T-helper 2 cell treated with Interferon-gamma antibody and Interleukin-4, amounts not matched to agents 5 μg/mL and 100 μg/mL, for 36 hours (primary cell): Measurements from ENCODE around the gene CLDN17.

Source experiments
- DNase-seq: peaks from one replicate; pipeline ENCODE4 v3.0.0; 2021; ENCODE audit warnings: low spot score
- H3K27ac Mint-ChIP-seq: one replicate; pipeline ENCODE4 v1.8.0; 2021; ENCODE audit warnings: mild to moderate bottlenecking, mixed read lengths
- H3K27me3 Mint-ChIP-seq: one replicate; pipeline ENCODE4 v1.8.0; 2021; ENCODE audit warnings: low read depth, mixed read lengths
- H3K36me3 Mint-ChIP-seq: one replicate; pipeline ENCODE4 v1.8.0; 2021; ENCODE audit warnings: low read depth, mixed read lengths
- H3K4me1 Mint-ChIP-seq: one replicate; pipeline ENCODE4 v1.8.0; 2021; ENCODE audit warnings: low read depth, mixed read lengths
- H3K4me3 Mint-ChIP-seq: one replicate; pipeline ENCODE4 v1.8.0; 2022; ENCODE audit warnings: mild to moderate bottlenecking, moderate library complexity, mixed read lengths
- H3K9me3 Mint-ChIP-seq: one replicate; pipeline ENCODE4 v1.8.0; 2021; ENCODE audit warnings: mixed read lengths

CLDN17 gene

GRCh38 chr21:30164796-30165195, 1.8 kb downstream of the CLDN17 start:
- Mint-ChIP-seq H3K4me3 (no peak overlapping the region), H3K9me3 (no peaks in the 10 kb centered on the region), H3K27me3 (no peaks in the 10 kb centered on the region), H3K36me3 (no peaks in the 10 kb centered on the region), H3K4me1 (no peaks in the 10 kb centered on the region), H3K27ac (no peak overlapping the region)
- DNase-seq: no peak

GRCh38 chr21:30153697-30154340, 12.8 kb downstream of the CLDN17 start:
- Mint-ChIP-seq H3K27ac (no peak overlapping the region), H3K36me3 (no peaks in the 10 kb centered on the region), H3K4me1 (no peaks in the 10 kb centered on the region), H3K27me3 (no peaks in the 10 kb centered on the region), H3K9me3 (no peaks in the 10 kb centered on the region), H3K4me3 (no peak overlapping the region)
- DNase-seq: no peak

GRCh38 chr21:30152792-30153191, 13.8 kb downstream of the CLDN17 start:
- H3K4me1 Mint-ChIP-seq: no peaks in the 10 kb centered on the region
- H3K36me3 Mint-ChIP-seq: no peaks in the 10 kb centered on the region
- no peaks in the 10 kb centered on the region for H3K27me3 Mint-ChIP-seq
- no peak overlapping the region for H3K4me3 Mint-ChIP-seq
- H3K27ac Mint-ChIP-seq: no peak overlapping the region
- no peak for DNase-seq
- H3K9me3 Mint-ChIP-seq: no peaks in the 10 kb centered on the region

GRCh38 chr21:30148906-30149305, 17.7 kb downstream of the CLDN17 start:
- H3K27me3 Mint-ChIP-seq: no peaks in the 10 kb centered on the region
- H3K27ac Mint-ChIP-seq: no peak overlapping the region
- H3K36me3 Mint-ChIP-seq: no peaks in the 10 kb centered on the region
- H3K4me3 Mint-ChIP-seq: no peak overlapping the region
- peaks cover 3% of the 10 kb centered on the region for H3K9me3 Mint-ChIP-seq
- DNase-seq: no peak
- H3K4me1 Mint-ChIP-seq: no peaks in the 10 kb centered on the region

GRCh38 chr21:30146558-30147282, 19.9 kb downstream of the CLDN17 start:
- Mint-ChIP-seq H3K4me3 (no peak overlapping the region), H3K36me3 (no peaks in the 10 kb centered on the region), H3K4me1 (no peaks in the 10 kb centered on the region), H3K27ac (no peak overlapping the region), H3K9me3 (peaks cover 3% of the 10 kb centered on the region), H3K27me3 (no peaks in the 10 kb centered on the region)
- DNase-seq: no peak

GRCh38 chr21:30138483-30138882, 28.1 kb downstream of the CLDN17 start:
- Mint-ChIP-seq H3K9me3 (peaks cover 6% of the 10 kb centered on the region), H3K27me3 (no peaks in the 10 kb centered on the region), H3K27ac (no peak overlapping the region), H3K4me3 (no peak overlapping the region), H3K36me3 (no peaks in the 10 kb centered on the region), H3K4me1 (no peaks in the 10 kb centered on the region)
- DNase-seq: no peak

- Mint-ChIP-seq H3K9me3 (no peaks in the 10 kb centered on the region), H3K4me3 (no peak overlapping the region), H3K4me1 (no peaks in the 10 kb centered on the region), H3K36me3 (no peaks in the 10 kb centered on the region), H3K27ac (no peak overlapping the region), H3K27me3 (no peaks in the 10 kb centered on the region)
- no peak for DNase-seq
These were observed 37.4 kb downstream of the CLDN17 start for GRCh38 chr21:30129246-30129645.

GRCh38 chr21:30126576-30126975, 40.0 kb downstream of the CLDN17 start:
- Mint-ChIP-seq H3K4me1 (no peaks in the 10 kb centered on the region), H3K36me3 (no peaks in the 10 kb centered on the region), H3K4me3 (no peak overlapping the region), H3K27me3 (no peaks in the 10 kb centered on the region), H3K9me3 (no peaks in the 10 kb centered on the region), H3K27ac (no peak overlapping the region)
- no peak for DNase-seq

GRCh38 chr21:30117631-30118030, 49.0 kb downstream of the CLDN17 start:
- peaks cover 5% of the 10 kb centered on the region for H3K9me3 Mint-ChIP-seq
- no peaks in the 10 kb centered on the region for H3K4me1 Mint-ChIP-seq
- DNase-seq: no peak
- no peaks in the 10 kb centered on the region for H3K27me3 Mint-ChIP-seq
- H3K27ac Mint-ChIP-seq: no peak overlapping the region
- no peak overlapping the region for H3K4me3 Mint-ChIP-seq
- H3K36me3 Mint-ChIP-seq: no peaks in the 10 kb centered on the region

GRCh38 chr21:30116479-30116878, 50.1 kb downstream of the CLDN17 start:
- Mint-ChIP-seq H3K36me3 (no peaks in the 10 kb centered on the region), H3K4me1 (no peaks in the 10 kb centered on the region), H3K27ac (no peak overlapping the region), H3K4me3 (no peak overlapping the region), H3K9me3 (peaks cover 5% of the 10 kb centered on the region), H3K27me3 (no peaks in the 10 kb centered on the region)
- no peak for DNase-seq
